BLaER1 (cell line): Measurements from ENCODE around the gene ATP6V0B.

ENCODE experiments used
- H3K27ac ChIP-seq: shearing (Covaris generic); formaldehyde crosslinking; 2 replicates; pipeline ENCODE4 v1.8.1; 2022
- H3K27me3 ChIP-seq: shearing (Covaris generic); formaldehyde crosslinking; 2 replicates; pipeline ENCODE4 v1.8.1; 2022
- H3K36me3 ChIP-seq: shearing (Covaris generic); formaldehyde crosslinking; 2 replicates; pipeline ENCODE4 v1.8.1; 2022
- H3K4me1 ChIP-seq: shearing (Covaris generic); formaldehyde crosslinking; 2 replicates; pipeline ENCODE4 v1.8.1; 2022
- H3K4me2 ChIP-seq: shearing (Covaris generic); formaldehyde crosslinking; 2 replicates; pipeline ENCODE4 v1.8.1; 2022
- H3K4me3 ChIP-seq: shearing (Covaris generic); formaldehyde crosslinking; 2 replicates; pipeline ENCODE4 v1.8.1; 2022
- H3K9ac ChIP-seq: shearing (Covaris generic); formaldehyde crosslinking; 2 replicates; pipeline ENCODE4 v1.8.1; 2022
- H3K9me3 ChIP-seq: shearing (Covaris generic); formaldehyde crosslinking; 2 replicates; pipeline ENCODE4 v1.8.1; 2022
- H4K20me1 ChIP-seq: shearing (Covaris generic); formaldehyde crosslinking; 2 replicates; pipeline ENCODE4 v1.8.1; 2022
- Cebpa-rat ChIP-seq: shearing (Covaris generic); IDR thresholded peaks from 2 replicates; pipeline ENCODE4 v1.8.1; 2022

The ATP6V0B gene

GRCh38 chr1:43992232-43992995 lies 17.7 kb downstream of the ATP6V0B start:
- Histone ChIP-seq H3K36me3 (peaks cover 2% of the 10 kb centered on the region), H3K4me3 (peak overlapping the region; percentile 78), H3K27ac (peak overlapping the region; percentile 65), H3K9me3 (no peaks in the 10 kb centered on the region), H3K4me2 (peak overlapping the region; percentile 89), H3K9ac (peak overlapping the region; percentile 76), H4K20me1 (no peaks in the 10 kb centered on the region), H3K4me1 (peaks cover 59% of the 10 kb centered on the region), H3K27me3 (no peaks in the 10 kb centered on the region)
- TF ChIP-seq Cebpa-rat: no peak

GRCh38 chr1:43993206-43993914 lies 18.6 kb downstream of the ATP6V0B start:
- Histone ChIP-seq H4K20me1 (no peaks in the 10 kb centered on the region), H3K9ac (no peak overlapping the region), H3K27ac (peak overlapping the region; percentile 65), H3K4me3 (no peak overlapping the region), H3K27me3 (no peaks in the 10 kb centered on the region), H3K4me2 (peak overlapping the region; percentile 89), H3K36me3 (no peaks in the 10 kb centered on the region), H3K4me1 (peaks cover 59% of the 10 kb centered on the region), H3K9me3 (no peaks in the 10 kb centered on the region)
- TF ChIP-seq Cebpa-rat: no peak

GRCh38 chr1:43994071-43994470 lies 19.3 kb downstream of the ATP6V0B start:
- TF ChIP-seq Cebpa-rat: no peak
- Histone ChIP-seq H3K27ac (no peak overlapping the region), H3K4me3 (no peak overlapping the region)

GRCh38 chr1:43994794-43995790 lies 20.3 kb downstream of the ATP6V0B start:
- Histone ChIP-seq H3K4me1 (peaks cover 66% of the 10 kb centered on the region), H3K27me3 (no peaks in the 10 kb centered on the region), H4K20me1 (no peaks in the 10 kb centered on the region), H3K9ac (peak overlapping the region; percentile 20; the same call in 1 of the 2 replicates), H3K4me3 (no peak overlapping the region), H3K27ac (peak overlapping the region; percentile 28), H3K36me3 (no peaks in the 10 kb centered on the region), H3K4me2 (peak overlapping the region; percentile 89), H3K9me3 (no peaks in the 10 kb centered on the region)
- no peak for TF ChIP-seq Cebpa-rat

More at GRCh38 chr1:43994071-43994470, 19.3 kb downstream of the ATP6V0B start:
- Histone ChIP-seq H3K4me2 (peak overlapping the region; percentile 89; the same call in 1 of the 2 replicates), H4K20me1 (no peaks in the 10 kb centered on the region), H3K27me3 (no peaks in the 10 kb centered on the region), H3K9me3 (no peaks in the 10 kb centered on the region), H3K4me1 (peaks cover 59% of the 10 kb centered on the region), H3K9ac (no peak overlapping the region), H3K36me3 (no peaks in the 10 kb centered on the region)

- peaks cover 58% of the 10 kb centered on the region for H3K4me1 ChIP-seq
- H3K27ac ChIP-seq: peak overlapping the region; percentile 35
- peak overlapping the region; percentile 89 for H3K4me2 ChIP-seq
- no peaks in the 10 kb centered on the region for H3K36me3 ChIP-seq
- H3K9ac ChIP-seq: peak overlapping the region; percentile 28; the same call in 1 of the 2 replicates
- TF ChIP-seq Cebpa-rat: no peak
- no peaks in the 10 kb centered on the region for H4K20me1 ChIP-seq
- H3K4me3 ChIP-seq: no peak overlapping the region
- H3K9me3 ChIP-seq: no peaks in the 10 kb centered on the region
- no peaks in the 10 kb centered on the region for H3K27me3 ChIP-seq
Measured at GRCh38 chr1:43995984-43996732, 21.4 kb downstream of the ATP6V0B start.

- Histone ChIP-seq H3K9ac (no peak overlapping the region), H3K27me3 (no peaks in the 10 kb centered on the region), H3K36me3 (no peaks in the 10 kb centered on the region), H3K27ac (peak overlapping the region; percentile 35; the same call in 1 of the 2 replicates), H3K9me3 (no peaks in the 10 kb centered on the region), H3K4me2 (peak overlapping the region; percentile 89), H3K4me3 (no peak overlapping the region), H3K4me1 (peaks cover 57% of the 10 kb centered on the region), H4K20me1 (no peaks in the 10 kb centered on the region)
- TF ChIP-seq Cebpa-rat: no peak
Measured at GRCh38 chr1:43996733-43997115, 22.0 kb downstream of the ATP6V0B start.

- H3K27ac ChIP-seq: no peak overlapping the region
- H3K9me3 ChIP-seq: no peaks in the 10 kb centered on the region
- no peaks in the 10 kb centered on the region for H3K36me3 ChIP-seq
- peaks cover 51% of the 10 kb centered on the region for H3K4me1 ChIP-seq
- TF ChIP-seq Cebpa-rat: no peak
- no peak overlapping the region for H3K4me2 ChIP-seq
- no peak overlapping the region for H3K4me3 ChIP-seq
- no peak overlapping the region for H3K9ac ChIP-seq
- H4K20me1 ChIP-seq: no peaks in the 10 kb centered on the region
- no peaks in the 10 kb centered on the region for H3K27me3 ChIP-seq
Measured at GRCh38 chr1:43997295-43997999, 22.7 kb downstream of the ATP6V0B start.

- Histone ChIP-seq H3K4me1 (peaks cover 46% of the 10 kb centered on the region), H4K20me1 (no peaks in the 10 kb centered on the region), H3K27me3 (no peaks in the 10 kb centered on the region), H3K4me2 (no peak overlapping the region), H3K4me3 (no peak overlapping the region), H3K36me3 (no peaks in the 10 kb centered on the region), H3K9ac (no peak overlapping the region), H3K27ac (no peak overlapping the region), H3K9me3 (no peaks in the 10 kb centered on the region)
- no peak for TF ChIP-seq Cebpa-rat
Measured at GRCh38 chr1:43998000-43998378, 23.2 kb downstream of the ATP6V0B start.
